SJCRH30 (cell line): ENCODE data around the gene DALRD3. TPM values are rescaled to one million over a fixed set of nuclear protein-coding genes. Genes with fewer than 3 reads are reported as not detected.

ENCODE experiments used
- DNase-seq, 2 experiments: peaks; one replicate each; pipeline ENCODE4 v3.0.0-alpha.2; 2015 to 2020
- H3K27ac ChIP-seq: fragments of 250-450 bp; sonication (Bioruptor Pico); 2 replicates; pipeline ENCODE4 v1.5.1; 2020; ENCODE audit warnings: mild to moderate bottlenecking, moderate library complexity
- H3K27me3 ChIP-seq: fragments of 250-450 bp; sonication (Bioruptor Pico); 2 replicates; pipeline ENCODE4 v1.5.1; 2020; ENCODE audit warnings: mild to moderate bottlenecking, moderate library complexity
- H3K36me3 ChIP-seq: fragments of 250-450 bp; sonication (Bioruptor Pico); 2 replicates; pipeline ENCODE4 v1.5.1; 2020; ENCODE audit warnings: mild to moderate bottlenecking, moderate library complexity
- H3K4me1 ChIP-seq: fragments of 250-450 bp; sonication (Bioruptor Pico); 2 replicates; pipeline ENCODE4 v1.5.1; 2020; ENCODE audit warnings: mild to moderate bottlenecking, moderate library complexity
- H3K4me3 ChIP-seq: fragments of 250-450 bp; sonication (Bioruptor Pico); 2 replicates; pipeline ENCODE4 v1.5.1; 2020; ENCODE audit warnings: mild to moderate bottlenecking, moderate library complexity
- H3K9me3 ChIP-seq: fragments of 250-450 bp; sonication (Bioruptor Pico); replicated peaks from 2 replicates; pipeline ENCODE4 v1.5.1; 2020; ENCODE audit warnings: mild to moderate bottlenecking, moderate library complexity
- total RNA-seq: library from RNA; depleted of rRNA; stranded (reverse); fragments of >200 nt; shearing (Covaris generic); gene quantifications from 2 replicates; pipeline ENCODE4 v1.2.3, GENCODE V29; 2014; rRNA removed

Gene DALRD3
- total RNA-seq, 1 experiment from 2014 or later: 6.9 TPM

GRCh38 chr3:48984663-48985062, 33.7 kb downstream of the DALRD3 start:
- no peaks in the 10 kb centered on the region for H3K9me3 ChIP-seq
- DNase-seq: no peak
- no peak overlapping the region for H3K4me3 ChIP-seq
- no peaks in the 10 kb centered on the region for H3K27me3 ChIP-seq
- peaks cover 23% of the 10 kb centered on the region for H3K36me3 ChIP-seq
- no peak overlapping the region for H3K27ac ChIP-seq
- no peaks in the 10 kb centered on the region for H3K4me1 ChIP-seq

GRCh38 chr3:48983096-48983495, 35.3 kb downstream of the DALRD3 start:
- no peak overlapping the region for H3K4me3 ChIP-seq
- no peaks in the 10 kb centered on the region for H3K9me3 ChIP-seq
- DNase-seq: no peak
- H3K4me1 ChIP-seq: no peaks in the 10 kb centered on the region
- peaks cover 26% of the 10 kb centered on the region for H3K36me3 ChIP-seq
- H3K27me3 ChIP-seq: no peaks in the 10 kb centered on the region
- H3K27ac ChIP-seq: no peak overlapping the region

GRCh38 chr3:48982686-48983085, 35.7 kb downstream of the DALRD3 start:
- H3K36me3 ChIP-seq: peaks cover 29% of the 10 kb centered on the region

GRCh38 chr3:48982016-48982415, 36.4 kb downstream of the DALRD3 start:
- Histone ChIP-seq H3K27ac (no peak overlapping the region), H3K36me3 (peaks cover 32% of the 10 kb centered on the region)
- no peak for DNase-seq

More at GRCh38 chr3:48982686-48983085, 35.7 kb downstream of the DALRD3 start:
- DNase-seq: no peak
- no peak overlapping the region for H3K27ac ChIP-seq
- no peaks in the 10 kb centered on the region for H3K9me3 ChIP-seq
- H3K4me1 ChIP-seq: no peaks in the 10 kb centered on the region
- no peaks in the 10 kb centered on the region for H3K27me3 ChIP-seq
- H3K4me3 ChIP-seq: no peak overlapping the region

GRCh38 chr3:48980295-48980694, 38.1 kb downstream of the DALRD3 start:
- no peak overlapping the region for H3K4me3 ChIP-seq
- no peak for DNase-seq
- H3K4me1 ChIP-seq: no peaks in the 10 kb centered on the region
- no peaks in the 10 kb centered on the region for H3K9me3 ChIP-seq
- no peak overlapping the region for H3K27ac ChIP-seq
- H3K36me3 ChIP-seq: peaks cover 40% of the 10 kb centered on the region
- H3K27me3 ChIP-seq: no peaks in the 10 kb centered on the region

More at GRCh38 chr3:48982016-48982415, 36.4 kb downstream of the DALRD3 start:
- Histone ChIP-seq H3K4me1 (no peaks in the 10 kb centered on the region), H3K4me3 (no peak overlapping the region), H3K27me3 (no peaks in the 10 kb centered on the region), H3K9me3 (no peaks in the 10 kb centered on the region)

- H3K36me3 ChIP-seq: peaks cover 45% of the 10 kb centered on the region
- no peak for DNase-seq
- H3K9me3 ChIP-seq: no peaks in the 10 kb centered on the region
- H3K4me1 ChIP-seq: no peaks in the 10 kb centered on the region
- H3K27me3 ChIP-seq: no peaks in the 10 kb centered on the region
- no peak overlapping the region for H3K4me3 ChIP-seq
- no peak overlapping the region for H3K27ac ChIP-seq
These were observed 38.9 kb downstream of the DALRD3 start for GRCh38 chr3:48979451-48979850.

- no peak for DNase-seq
These were observed 44.1 kb downstream of the DALRD3 start for GRCh38 chr3:48974076-48974864.

GRCh38 chr3:48970586-48970985, 47.8 kb downstream of the DALRD3 start:
- DNase-seq: peak in 1 of 2 experiments; percentile 28
- Histone ChIP-seq H3K4me3 (no peak overlapping the region), H3K27me3 (no peaks in the 10 kb centered on the region)

More at GRCh38 chr3:48974076-48974864, 44.1 kb downstream of the DALRD3 start:
- peaks cover 52% of the 10 kb centered on the region for H3K36me3 ChIP-seq
- no peaks in the 10 kb centered on the region for H3K27me3 ChIP-seq
- no peaks in the 10 kb centered on the region for H3K4me1 ChIP-seq
- H3K27ac ChIP-seq: no peak overlapping the region
- no peak overlapping the region for H3K4me3 ChIP-seq
- H3K9me3 ChIP-seq: no peaks in the 10 kb centered on the region

GRCh38 chr3:48966876-48967361, 51.5 kb downstream of the DALRD3 start:
- no peak overlapping the region for H3K27ac ChIP-seq
- no peaks in the 10 kb centered on the region for H3K9me3 ChIP-seq
- H3K4me1 ChIP-seq: no peaks in the 10 kb centered on the region
- no peak for DNase-seq
- no peak overlapping the region for H3K4me3 ChIP-seq
- peaks cover 42% of the 10 kb centered on the region for H3K36me3 ChIP-seq
- H3K27me3 ChIP-seq: no peaks in the 10 kb centered on the region

More at GRCh38 chr3:48970586-48970985, 47.8 kb downstream of the DALRD3 start:
- Histone ChIP-seq H3K9me3 (no peaks in the 10 kb centered on the region), H3K27ac (no peak overlapping the region), H3K36me3 (peaks cover 50% of the 10 kb centered on the region), H3K4me1 (no peaks in the 10 kb centered on the region)

- H3K4me3 ChIP-seq: no peak overlapping the region
- DNase-seq: no peak
- H3K36me3 ChIP-seq: peaks cover 36% of the 10 kb centered on the region
- H3K27me3 ChIP-seq: no peaks in the 10 kb centered on the region
- no peak overlapping the region for H3K27ac ChIP-seq
- no peaks in the 10 kb centered on the region for H3K9me3 ChIP-seq
- H3K4me1 ChIP-seq: no peaks in the 10 kb centered on the region
These were observed 52.0 kb downstream of the DALRD3 start for GRCh38 chr3:48966367-48966766.

Other genes with a start within 250 kb of the DALRD3 start
- 45.0 and 46.5 TPM in 2 replicates for gene PRKAR2A, start 170.7 kb downstream of the DALRD3 start, total RNA-seq
- gene SLC25A20, start 119.7 kb downstream of the DALRD3 start, total RNA-seq: 6.8 and 7.0 TPM in 2 replicates
- gene ARIH2, start 99.7 kb downstream of the DALRD3 start, total RNA-seq: 86.5 and 100 TPM in 2 replicates
- 0.35 and 0.36 TPM in 2 replicates for gene P4HTM, start 28.3 kb downstream of the DALRD3 start, total RNA-seq
- gene WDR6, start 11.2 kb downstream of the DALRD3 start, total RNA-seq: 69.9 and 81.9 TPM in 2 replicates
- 58.9 and 66.0 TPM in 2 replicates for gene NDUFAF3, start 3.5 kb upstream of the DALRD3 start, total RNA-seq
- 244 and 273 TPM in 2 replicates for gene IMPDH2, start 10.8 kb upstream of the DALRD3 start, total RNA-seq
- 89.8 and 94.5 TPM in 2 replicates for gene QRICH1, start 75.5 kb upstream of the DALRD3 start, total RNA-seq
- 192 TPM in 2 replicates for gene QARS1, start 86.2 kb upstream of the DALRD3 start, total RNA-seq
- 39.2 and 41.2 TPM in 2 replicates for gene USP19, start 102.2 kb upstream of the DALRD3 start, total RNA-seq
- gene LAMB2, start 114.5 kb upstream of the DALRD3 start, total RNA-seq: 49.7 and 53.4 TPM in 2 replicates
- 16.0 and 19.3 TPM in 2 replicates for gene CCDC71, start 147.8 kb upstream of the DALRD3 start, total RNA-seq
- gene KLHDC8B, start 153.0 kb upstream of the DALRD3 start, total RNA-seq: 7.8 and 8.6 TPM in 2 replicates